Skeletal muscle tissue (tissue), 4 donors: ENCODE results near the gene PLCH1. TPM values are rescaled to one million over a fixed set of nuclear protein-coding genes. Genes with fewer than 3 reads are reported as not detected.
"Not testable (repeated sequence)": the region's sequence is repeated elsewhere in the genome, so short reads cannot be mapped to it uniquely, and the experiment has no call there.

Source experiments
- H3K27ac ChIP-seq: one replicate; pipeline ENCODE4 v1.7.0; 2013; ENCODE audit warnings: mild to moderate bottlenecking, low read depth, low read length, inconsistent platforms
- H3K27me3 ChIP-seq, 3 donors: one replicate each; pipeline ENCODE4 v1.7.0; 2013; ENCODE audit warnings: low read length in 3 of 3; ENCODE audit not compliant: control insufficient read depth in 3 of 3, insufficient read depth in 3 of 3
- H3K36me3 ChIP-seq, 3 donors: one replicate each; pipeline ENCODE4 v1.7.0; 2013; ENCODE audit warnings: low read length in 3 of 3; ENCODE audit not compliant: control insufficient read depth in 3 of 3, insufficient read depth in 3 of 3
- H3K4me1 ChIP-seq, 3 donors: one replicate each; pipeline ENCODE4 v1.7.0; 2013; ENCODE audit warnings: low read length in 3 of 3, mild to moderate bottlenecking in 3 of 3; ENCODE audit not compliant: control insufficient read depth in 3 of 3, insufficient read depth in 3 of 3
- H3K4me3 ChIP-seq, 3 donors: one replicate each; pipeline ENCODE4 v1.7.0; 2013; ENCODE audit warnings: low read length in 3 of 3
- H3K9ac ChIP-seq, 3 donors: one replicate each; pipeline ENCODE4 v1.7.0; 2013; ENCODE audit warnings: low read length in 3 of 3, mild to moderate bottlenecking in 3 of 3, moderate library complexity in 2 of 3, low read depth in 1 of 3
- H3K9me3 ChIP-seq, 3 donors: one replicate each; pipeline ENCODE4 v1.7.0; 2013; ENCODE audit warnings: low read length in 3 of 3; ENCODE audit not compliant: control insufficient read depth in 3 of 3
- total RNA-seq: library from RNA; depleted of rRNA; stranded (reverse); fragments of >200 nt; gene quantifications from one replicate; pipeline ENCODE4 v1.2.3, GENCODE V29; 2014
- donor health status: Osteomylitis.

Gene PLCH1
- total RNA-seq, 1 donor from 2014 or later, result 0.52 TPM

DNA sequence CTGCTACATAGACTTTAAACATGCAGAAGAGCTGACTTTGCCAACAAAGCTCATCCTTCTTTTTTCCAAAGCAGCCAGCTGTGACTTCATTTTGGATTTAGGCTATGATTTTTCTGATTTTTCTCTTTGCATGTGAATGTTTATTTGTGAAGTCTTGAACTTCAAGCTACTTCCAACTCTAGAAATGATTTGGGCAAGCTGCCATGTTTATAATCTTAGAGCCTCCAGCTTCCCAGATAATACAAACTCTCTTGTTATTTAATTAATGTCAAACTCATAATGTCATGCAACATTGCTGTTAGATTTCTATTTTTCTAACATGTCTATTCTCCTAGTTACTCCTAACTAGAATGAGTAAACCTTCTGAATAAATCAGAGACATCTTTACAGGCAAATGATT lies 106.4 kb downstream of the PLCH1 start:
- H3K9ac ChIP-seq, H3K36me3 ChIP-seq, H3K4me1 ChIP-seq, H3K27me3 ChIP-seq, H3K27ac ChIP-seq, H3K4me3 ChIP-seq, H3K9me3 ChIP-seq: not testable (repeated sequence)

- H3K4me1 ChIP-seq, result no peaks in the 10 kb centered on the region
- no peaks in the 10 kb centered on the region for H3K9me3 ChIP-seq
- H3K9ac ChIP-seq, result no peak overlapping the region
- no peaks in the 10 kb centered on the region for H3K27me3 ChIP-seq
- H3K36me3 ChIP-seq, result no peaks in the 10 kb centered on the region
- no peak overlapping the region for H3K4me3 ChIP-seq
- H3K27ac ChIP-seq, result no peak overlapping the region
Observed at GRCh38 chr3:155637567-155637966, 107.3 kb downstream of the PLCH1 start.

GRCh38 chr3:155635056-155635455 lies 109.8 kb downstream of the PLCH1 start:
- Histone ChIP-seq H3K4me3 (no peak overlapping the region), H3K9me3 (no peaks in the 10 kb centered on the region), H3K9ac (no peak overlapping the region), H3K27me3 (no peaks in the 10 kb centered on the region), H3K36me3 (no peaks in the 10 kb centered on the region), H3K27ac (no peak overlapping the region), H3K4me1 (no peaks in the 10 kb centered on the region)

DNA sequence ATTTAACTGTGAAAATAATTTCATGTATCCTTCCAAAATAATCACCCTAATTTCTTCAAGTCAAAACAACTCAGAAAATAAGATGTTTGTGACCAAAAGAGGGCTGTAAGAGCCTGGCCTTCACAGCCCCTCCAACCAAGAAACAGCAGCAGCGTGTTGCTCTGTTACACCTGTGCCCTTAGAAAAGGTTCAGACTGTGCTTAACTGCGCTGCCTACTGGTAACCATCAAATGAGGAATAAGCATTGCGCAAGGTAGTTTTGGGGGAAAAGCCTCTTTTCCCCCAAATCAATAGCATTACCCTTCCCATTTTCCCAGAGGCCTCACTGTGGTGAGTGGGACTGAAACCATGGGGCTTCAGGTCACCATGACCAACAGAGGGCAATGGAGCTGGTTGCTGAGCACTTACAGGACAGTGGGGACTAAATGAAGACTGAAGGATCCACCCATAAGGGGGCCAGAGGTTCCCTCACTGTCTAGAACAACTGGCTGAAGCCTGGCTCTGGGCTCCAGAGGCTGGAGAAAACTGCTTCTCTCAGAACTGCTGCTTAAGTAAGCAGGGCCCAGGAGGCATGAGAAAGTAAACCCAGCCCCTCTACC lies 110.7 kb downstream of the PLCH1 start:
- no peak overlapping the region for H3K27ac ChIP-seq
- no peak overlapping the region for H3K9ac ChIP-seq
- no peaks in the 10 kb centered on the region for H3K27me3 ChIP-seq
- H3K4me3 ChIP-seq, result no peak overlapping the region
- H3K36me3 ChIP-seq, result no peaks in the 10 kb centered on the region
- no peaks in the 10 kb centered on the region for H3K4me1 ChIP-seq
- H3K9me3 ChIP-seq, result no peaks in the 10 kb centered on the region

DNA sequence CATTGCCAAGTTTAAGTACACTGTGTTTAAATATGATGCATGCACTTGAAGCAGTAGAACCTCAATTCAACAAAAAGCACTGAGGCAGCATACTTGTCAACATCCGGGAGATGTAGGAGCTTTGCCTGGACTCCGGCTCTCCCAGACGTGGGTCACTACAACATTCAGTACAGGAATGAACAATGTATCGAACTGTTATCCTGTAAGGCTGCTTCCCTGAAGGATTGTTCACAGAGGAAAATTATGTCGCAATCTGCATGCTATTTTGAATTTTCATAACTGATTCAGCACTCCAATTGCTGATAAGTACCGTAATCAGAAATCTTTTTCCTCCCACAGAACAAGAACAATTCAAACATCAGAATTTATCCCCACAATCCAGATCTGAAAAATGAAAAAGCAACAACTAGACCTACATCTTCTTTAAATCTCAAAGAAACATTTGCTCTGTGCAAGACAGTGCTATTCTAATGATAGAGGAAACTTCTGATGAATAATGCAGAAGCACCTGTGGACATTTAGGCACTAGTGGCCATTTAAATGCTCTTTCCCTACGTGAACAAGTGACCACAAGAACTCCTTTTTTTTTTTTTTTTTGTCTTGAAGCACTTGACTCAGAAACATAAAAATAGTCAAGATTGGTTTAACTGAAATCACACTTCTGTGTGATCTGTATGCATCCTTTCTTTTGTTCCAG lies 113.4 kb downstream of the PLCH1 start:
- no peaks in the 10 kb centered on the region for H3K9me3 ChIP-seq
- H3K9ac ChIP-seq, result no peak overlapping the region
- no peak overlapping the region for H3K4me3 ChIP-seq
- no peaks in the 10 kb centered on the region for H3K27me3 ChIP-seq
- H3K27ac ChIP-seq, result no peak overlapping the region
- no peaks in the 10 kb centered on the region for H3K4me1 ChIP-seq
- H3K36me3 ChIP-seq, result no peaks in the 10 kb centered on the region

GRCh38 chr3:155629556-155629955 lies 115.3 kb downstream of the PLCH1 start:
- Histone ChIP-seq H3K36me3 (no peaks in the 10 kb centered on the region), H3K4me1 (no peaks in the 10 kb centered on the region), H3K27ac (no peak overlapping the region), H3K9ac (no peak overlapping the region), H3K4me3 (no peak overlapping the region), H3K27me3 (no peaks in the 10 kb centered on the region), H3K9me3 (no peaks in the 10 kb centered on the region)

DNA sequence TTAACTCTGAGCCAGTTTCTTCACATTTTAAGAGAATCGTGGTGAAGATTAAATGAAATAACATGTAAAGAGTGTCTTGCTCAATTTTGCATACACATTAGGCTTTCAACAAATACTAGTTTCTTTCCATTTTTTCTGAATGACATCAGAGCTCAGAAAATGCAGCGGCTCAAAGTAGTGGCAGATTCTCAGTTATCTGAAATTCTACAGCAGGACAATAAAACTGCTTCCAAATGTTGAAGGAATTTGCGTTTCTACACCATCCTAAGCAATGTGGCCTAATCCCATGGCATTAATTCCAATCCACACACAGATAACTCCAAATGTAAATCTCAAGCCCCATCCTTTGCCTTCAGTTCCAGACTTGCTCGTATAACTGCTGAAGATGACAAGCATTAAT lies 115.8 kb downstream of the PLCH1 start:
- Histone ChIP-seq H3K9ac (no peak overlapping the region), H3K27me3 (no peaks in the 10 kb centered on the region), H3K27ac (no peak overlapping the region), H3K9me3 (no peaks in the 10 kb centered on the region), H3K36me3 (no peaks in the 10 kb centered on the region), H3K4me3 (no peak overlapping the region), H3K4me1 (no peaks in the 10 kb centered on the region)

- not testable (repeated sequence) for H3K4me3 ChIP-seq, H3K9ac ChIP-seq
Observed at GRCh38 chr3:155622647-155623046, 122.2 kb downstream of the PLCH1 start.

GRCh38 chr3:155620552-155620951 lies 124.3 kb downstream of the PLCH1 start:
- not testable (repeated sequence) for H3K36me3 ChIP-seq, H3K9me3 ChIP-seq, H3K4me1 ChIP-seq, H3K27me3 ChIP-seq, H3K9ac ChIP-seq, H3K4me3 ChIP-seq, H3K27ac ChIP-seq

More at GRCh38 chr3:155622647-155623046, 122.2 kb downstream of the PLCH1 start:
- not testable (repeated sequence) for H3K4me1 ChIP-seq, H3K27me3 ChIP-seq, H3K27ac ChIP-seq, H3K9me3 ChIP-seq, H3K36me3 ChIP-seq

DNA sequence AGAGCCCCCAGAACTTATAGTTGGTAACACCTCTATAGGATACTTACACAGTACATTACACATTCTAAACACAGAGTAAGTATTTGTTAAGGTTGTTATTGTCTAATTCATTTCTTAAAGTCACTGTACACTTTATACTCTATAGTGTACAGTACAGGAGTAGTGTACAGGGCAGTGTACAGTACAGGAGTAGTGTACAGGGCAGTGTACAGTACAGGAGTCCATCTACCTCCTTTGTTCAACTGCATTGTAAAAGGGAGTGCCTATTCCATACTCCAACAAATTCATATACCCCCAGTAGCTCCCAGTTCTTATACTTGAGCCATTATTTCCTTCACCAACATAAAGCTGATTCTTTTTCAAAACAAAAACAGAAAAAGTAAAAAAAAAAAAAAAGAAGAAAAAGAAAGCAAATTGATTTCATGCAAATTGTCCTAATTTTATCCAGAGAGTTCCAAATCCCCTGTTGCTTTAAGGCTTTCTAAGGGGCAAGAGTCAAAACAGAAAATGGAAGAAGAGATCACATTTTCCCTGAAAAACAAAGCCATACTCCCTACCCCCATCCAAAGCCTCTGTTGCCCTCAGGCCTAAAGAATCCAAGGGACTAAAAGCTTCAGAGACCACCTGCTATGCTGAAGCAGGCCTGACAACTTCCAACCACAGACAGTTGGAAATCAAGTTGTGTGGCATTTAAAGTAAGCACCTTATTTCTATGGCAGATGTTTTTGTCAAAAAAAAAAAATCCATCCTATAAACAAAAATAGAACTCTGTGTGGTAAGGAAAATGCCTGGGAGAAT lies 125.6 kb downstream of the PLCH1 start:
- H3K27me3 ChIP-seq, result no peaks in the 10 kb centered on the region

More for the DNA sequence above, 125.6 kb downstream of the PLCH1 start:
- H3K36me3 ChIP-seq, result no peaks in the 10 kb centered on the region
- H3K4me1 ChIP-seq, result no peaks in the 10 kb centered on the region
- H3K9me3 ChIP-seq, result no peaks in the 10 kb centered on the region
- H3K9ac ChIP-seq, result no peak overlapping the region
- no peak overlapping the region for H3K27ac ChIP-seq
- H3K4me3 ChIP-seq, result no peak overlapping the region
